ENCODE data around the gene NOS2. TPM values are rescaled to one million over a fixed set of nuclear protein-coding genes. Genes with fewer than 3 reads are reported as not detected.
"Not testable (repeated sequence)": the region's sequence is repeated elsewhere in the genome, so short reads cannot be mapped to it uniquely, and the experiment has no call there.

NOS2 gene
- total RNA-seq, 1 donor from 2014 or later = 26.6 TPM

DNA sequence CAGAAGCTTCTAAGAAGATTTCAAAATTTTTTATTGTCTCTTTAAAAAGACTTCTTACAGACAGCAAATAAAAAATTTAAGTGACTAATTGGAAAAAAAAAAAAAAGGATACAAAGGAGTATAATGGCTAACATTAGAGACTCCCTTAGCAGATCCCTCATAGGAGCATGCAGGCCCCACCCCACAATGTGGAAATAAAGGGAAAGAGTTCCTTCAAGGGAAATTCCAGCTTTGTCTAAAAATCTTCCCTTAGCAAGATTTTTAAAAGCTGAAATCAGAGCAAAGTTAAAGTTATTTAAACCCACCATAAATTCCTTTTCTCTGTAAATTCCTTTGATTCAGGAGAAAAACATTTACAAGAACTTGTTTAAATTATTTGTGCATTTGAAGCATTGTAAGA, 32.5 kb upstream of the NOS2 start:
- H3K4me2 ChIP-seq = no peak overlapping the region
- no peak overlapping the region for H3K4me3 ChIP-seq
- no peaks in the 10 kb centered on the region for H4K20me1 ChIP-seq (ENCODE audit: low read depth)
- Mint-ChIP-seq H3K36me3 (peaks cover 2% of the 10 kb centered on the region), H3K9me3 (peaks cover 8% of the 10 kb centered on the region), H3K27ac (no peak overlapping the region), H3K4me1 (peaks cover 19% of the 10 kb centered on the region), H3K4me3 (no peak overlapping the region), H3K27me3 (ENCODE audit: insufficient read depth, low read depth) (peaks cover 2% of the 10 kb centered on the region)
- peaks cover 13% of the 10 kb centered on the region for H3K4me1 ChIP-seq
- H3K9me3 ChIP-seq (ENCODE audit: low read depth) = no peaks in the 10 kb centered on the region
- peaks cover 3% of the 10 kb centered on the region for H3F3A ChIP-seq (ENCODE audit: low read depth)
- no peak overlapping the region for H2AFZ ChIP-seq (replicated peaks)
- no peak overlapping the region for H3K27ac ChIP-seq
- H3K27me3 ChIP-seq = no peaks in the 10 kb centered on the region
- no peak overlapping the region for H3K9ac ChIP-seq
- no peaks in the 10 kb centered on the region for H3K79me2 ChIP-seq (ENCODE audit: low read depth)
- TF ChIP-seq EZH2 (IDR thresholded peaks at IDR 0.05) (no peak), CTCF (IDR thresholded peaks at IDR 0.05) (no peak), EZH2phosphoT487 (IDR thresholded peaks at IDR 0.05) (no peak)
- H3K36me3 ChIP-seq = peaks cover 3% of the 10 kb centered on the region
- DNase-seq (ENCODE audit: low spot score) = no peak

GRCh38 chr17:27829888-27830287, 29.6 kb upstream of the NOS2 start:
- H3K9me3 Mint-ChIP-seq; H3K27me3 Mint-ChIP-seq (ENCODE audit: insufficient read depth, low read depth); H3F3A ChIP-seq (ENCODE audit: low read depth): not testable (repeated sequence)

GRCh38 chr17:27829143-27829711, 28.9 kb upstream of the NOS2 start:
- H3K79me2 ChIP-seq (ENCODE audit: low read depth); H4K20me1 ChIP-seq (ENCODE audit: low read depth); H3K4me1 ChIP-seq; H3K36me3 ChIP-seq; DNase-seq (ENCODE audit: low spot score); H3K4me3 Mint-ChIP-seq; H3K9me3 Mint-ChIP-seq; H3F3A ChIP-seq (ENCODE audit: low read depth); H3K27me3 ChIP-seq; H3K36me3 Mint-ChIP-seq; H3K9ac ChIP-seq; H3K4me1 Mint-ChIP-seq; H3K27ac Mint-ChIP-seq; H2AFZ ChIP-seq (replicated peaks); H3K4me3 ChIP-seq; H3K27me3 Mint-ChIP-seq (ENCODE audit: insufficient read depth, low read depth); H3K4me2 ChIP-seq; H3K9me3 ChIP-seq (ENCODE audit: low read depth); H3K27ac ChIP-seq: not testable (repeated sequence)

More at GRCh38 chr17:27829888-27830287, 29.6 kb upstream of the NOS2 start:
- H3K27ac Mint-ChIP-seq = peak overlapping the region; percentile 53
- H3K36me3 ChIP-seq; H3K9me3 ChIP-seq (ENCODE audit: low read depth); H2AFZ ChIP-seq (replicated peaks); H4K20me1 ChIP-seq (ENCODE audit: low read depth); DNase-seq (ENCODE audit: low spot score); H3K4me2 ChIP-seq; H3K79me2 ChIP-seq (ENCODE audit: low read depth); H3K4me3 ChIP-seq; H3K9ac ChIP-seq; H3K4me1 Mint-ChIP-seq; H3K27me3 ChIP-seq; H3K27ac ChIP-seq; H3K36me3 Mint-ChIP-seq; H3K4me3 Mint-ChIP-seq; H3K4me1 ChIP-seq: not testable (repeated sequence)

DNA sequence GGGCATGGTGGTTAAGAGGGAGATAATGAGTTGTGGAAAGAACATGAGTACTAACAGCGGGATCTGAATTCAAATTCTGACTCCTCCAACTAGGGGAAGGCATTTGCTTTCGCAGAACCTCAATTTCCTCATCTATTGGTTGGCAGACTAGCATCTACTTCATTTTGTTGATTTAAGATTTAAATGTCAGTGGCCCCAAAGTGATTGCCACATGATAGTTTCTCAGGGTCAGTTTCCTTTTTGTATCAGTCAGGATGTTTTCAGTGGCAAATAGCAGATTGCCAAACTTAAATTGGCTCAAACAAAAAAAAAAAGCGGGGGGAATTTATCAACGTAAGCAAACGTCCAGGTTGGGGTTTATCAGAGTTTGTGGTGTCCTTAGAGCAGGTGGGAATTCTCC, 25.1 kb upstream of the NOS2 start:
- Mint-ChIP-seq H3K4me1 (no peaks in the 10 kb centered on the region), H3K36me3 (peaks cover 5% of the 10 kb centered on the region), H3K4me3 (no peak overlapping the region), H3K27ac (no peak overlapping the region), H3K27me3 (ENCODE audit: insufficient read depth, low read depth) (peaks cover 2% of the 10 kb centered on the region), H3K9me3 (peaks cover 26% of the 10 kb centered on the region)
- TF ChIP-seq EZH2 (IDR thresholded peaks at IDR 0.05) = no peak
- TF ChIP-seq EZH2phosphoT487 (IDR thresholded peaks at IDR 0.05) = no peak
- TF ChIP-seq CTCF (IDR thresholded peaks at IDR 0.05) = no peak
- Histone ChIP-seq H2AFZ (replicated peaks) (no peak overlapping the region), H3K4me2 (no peak overlapping the region), H3K79me2 (ENCODE audit: low read depth) (no peaks in the 10 kb centered on the region), H3K4me3 (no peak overlapping the region), H3F3A (ENCODE audit: low read depth) (peaks cover 3% of the 10 kb centered on the region), H3K27me3 (no peaks in the 10 kb centered on the region), H3K36me3 (no peaks in the 10 kb centered on the region), H3K9ac (no peak overlapping the region), H3K4me1 (peaks cover 5% of the 10 kb centered on the region), H3K27ac (no peak overlapping the region), H3K9me3 (ENCODE audit: low read depth) (no peaks in the 10 kb centered on the region), H4K20me1 (ENCODE audit: low read depth) (no peaks in the 10 kb centered on the region)
- DNase-seq (ENCODE audit: low spot score) = no peak

Measured in neural progenitor cell (in vitro differentiated cells).